HEK293 (cell line): ENCODE results near the gene PFDN5.
A peak's percentile ranks its signal among the peaks of the same experiment; 100 is the strongest.

Experiments used
- EGR2 ChIP-seq: fragments of 450-650 bp; formaldehyde crosslinking; IDR thresholded peaks from 2 replicates; pipeline ENCODE4 v1.5.1; 2016; ENCODE audit warnings: low read depth, missing biosample characterization, missing genetic modification characterization
- GLI2 ChIP-seq: fragments of 450-650 bp; formaldehyde crosslinking; IDR thresholded peaks from 2 replicates; pipeline ENCODE4; 2017; ENCODE audit warnings: missing biosample characterization, missing genetic modification characterization, low read depth, borderline replicate concordance
- REST ChIP-seq: fragments of 450-650 bp; formaldehyde crosslinking; IDR thresholded peaks from 2 replicates; pipeline ENCODE4 v1.5.1; 2016; ENCODE audit warnings: missing biosample characterization, missing genetic modification characterization
- SP2 ChIP-seq: fragments of 450-650 bp; formaldehyde crosslinking; IDR thresholded peaks from 2 replicates; pipeline ENCODE4 v1.5.1; 2016; ENCODE audit warnings: missing biosample characterization, missing genetic modification characterization
- TCF7L2 ChIP-seq: IDR thresholded peaks from 2 replicates; pipeline ENCODE4 v1.6.1; 2011; ENCODE audit warnings: low read depth, mild to moderate bottlenecking, inconsistent platforms, low read length, moderate library complexity, borderline replicate concordance
- WT1 ChIP-seq: fragments of 450-650 bp; formaldehyde crosslinking; IDR thresholded peaks from 2 replicates; pipeline ENCODE4 v1.5.1; 2016; ENCODE audit warnings: missing biosample characterization, missing genetic modification characterization
- ZBTB11 ChIP-seq: fragments of 450-650 bp; formaldehyde crosslinking; conservative IDR thresholded peaks from 2 replicates; pipeline ENCODE4 v1.5.1; 2016; ENCODE audit warnings: low read depth, missing biosample characterization, missing genetic modification characterization
- ZBTB48 ChIP-seq: fragments of 450-650 bp; formaldehyde crosslinking; IDR thresholded peaks from 2 replicates; pipeline ENCODE4 v1.5.1; 2016; ENCODE audit warnings: missing biosample characterization, missing genetic modification characterization
- ZEB2 ChIP-seq: fragments of 450-650 bp; formaldehyde crosslinking; IDR thresholded peaks from 2 replicates; pipeline ENCODE4 v1.5.1; 2016; ENCODE audit warnings: missing biosample characterization, missing genetic modification characterization
- ZNF114 ChIP-seq: fragments of 450-650 bp; formaldehyde crosslinking; IDR thresholded peaks from 2 replicates; pipeline ENCODE4 v1.5.0; 2017; ENCODE audit warnings: missing biosample characterization, missing genetic modification characterization
- ZNF140 ChIP-seq: fragments of 450-650 bp; formaldehyde crosslinking; IDR thresholded peaks from 2 replicates; pipeline ENCODE4 v1.5.1; 2016; ENCODE audit warnings: missing biosample characterization, missing genetic modification characterization
- ZNF155 ChIP-seq: fragments of 450-650 bp; formaldehyde crosslinking; IDR thresholded peaks from 2 replicates; pipeline ENCODE4 v1.5.1; 2016; ENCODE audit warnings: missing biosample characterization, missing genetic modification characterization
- ZNF335 ChIP-seq: fragments of 450-650 bp; formaldehyde crosslinking; conservative IDR thresholded peaks from 2 replicates; pipeline ENCODE4 v1.5.1; 2016; ENCODE audit warnings: missing biosample characterization, missing genetic modification characterization
- ZNF366 ChIP-seq: fragments of 450-650 bp; formaldehyde crosslinking; conservative IDR thresholded peaks from 2 replicates; pipeline ENCODE4 v1.5.1; 2016; ENCODE audit warnings: missing biosample characterization, missing genetic modification characterization
- ZNF37A ChIP-seq: fragments of 450-650 bp; IDR thresholded peaks from 2 replicates; pipeline ENCODE4 v1.5.1; 2018; ENCODE audit warnings: missing biosample characterization, missing genetic modification characterization
- ZNF426 ChIP-seq: fragments of 450-650 bp; formaldehyde crosslinking; IDR thresholded peaks from 2 replicates; pipeline ENCODE4 v1.5.1; 2017; ENCODE audit warnings: missing biosample characterization, missing genetic modification characterization, mild to moderate bottlenecking, inconsistent platforms, moderate library complexity
- ZNF518A ChIP-seq: fragments of 450-650 bp; formaldehyde crosslinking; conservative IDR thresholded peaks from 2 replicates; pipeline ENCODE4 v1.5.1; 2016; ENCODE audit warnings: low read depth, missing biosample characterization, missing genetic modification characterization
- ZNF544 ChIP-seq: fragments of 450-650 bp; formaldehyde crosslinking; IDR thresholded peaks from 2 replicates; pipeline ENCODE4 v1.5.0; 2017; ENCODE audit warnings: missing biosample characterization, missing genetic modification characterization
- ZNF558 ChIP-seq: fragments of 450-650 bp; formaldehyde crosslinking; IDR thresholded peaks from 2 replicates; pipeline ENCODE4 v1.5.1; 2016; ENCODE audit warnings: missing biosample characterization, missing genetic modification characterization
- ZNF596 ChIP-seq: fragments of 450-650 bp; IDR thresholded peaks from 2 replicates; pipeline ENCODE4 v1.5.0; 2018; ENCODE audit warnings: missing biosample characterization, mild to moderate bottlenecking, missing genetic modification characterization, moderate library complexity
- ZNF623 ChIP-seq: fragments of 450-650 bp; formaldehyde crosslinking; IDR thresholded peaks from 2 replicates; pipeline ENCODE4 v1.5.1; 2016; ENCODE audit warnings: missing biosample characterization, missing genetic modification characterization
- ZNF629 ChIP-seq: fragments of 450-650 bp; formaldehyde crosslinking; IDR thresholded peaks from 2 replicates; pipeline ENCODE4 v1.5.1; 2017; ENCODE audit warnings: missing biosample characterization, missing genetic modification characterization
- ZNF677 ChIP-seq: fragments of 450-650 bp; IDR thresholded peaks from 2 replicates; pipeline ENCODE4 v1.5.0; 2018; ENCODE audit warnings: missing biosample characterization, mild to moderate bottlenecking, missing genetic modification characterization, moderate library complexity
- ZNF776 ChIP-seq: fragments of 450-650 bp; formaldehyde crosslinking; IDR thresholded peaks from 2 replicates; pipeline ENCODE4 v1.5.0; 2017; ENCODE audit warnings: missing biosample characterization, missing genetic modification characterization, borderline replicate concordance
- ZSCAN30 ChIP-seq: fragments of 450-650 bp; IDR thresholded peaks from 2 replicates; pipeline ENCODE4 v1.5.1; 2018; ENCODE audit warnings: missing biosample characterization, mild to moderate bottlenecking, missing genetic modification characterization, moderate library complexity
- ZXDB ChIP-seq: fragments of 450-650 bp; formaldehyde crosslinking; IDR thresholded peaks from 2 replicates; pipeline ENCODE4 v1.5.1; 2016; ENCODE audit warnings: missing biosample characterization, missing genetic modification characterization

The PFDN5 gene

GRCh38 chr12:53324779-53325510 lies 29.6 kb downstream of the PFDN5 start (continued):
- 0 out of 2 replicates have a peak, but pooled peaks have one; percentile 9 for TF ChIP-seq REST (tag by site-specific recombination)
- peak; percentile 90 for TF ChIP-seq ZBTB11
- peak; percentile 14; the same call in 1 of the 2 replicates for TF ChIP-seq ZBTB48
- peak; percentile 84 for TF ChIP-seq ZXDB
- TF ChIP-seq GLI2 (tag by site-specific recombination), result no peak
- 0 out of 2 replicates have a peak, but pooled peaks have one; percentile 33 for TF ChIP-seq ZNF596 (tag by site-specific recombination)
- TF ChIP-seq ZNF426 (tag by site-specific recombination), result no peak
- TF ChIP-seq ZNF623 (tag by site-specific recombination), result no peak
- TF ChIP-seq WT1, result peak; percentile 81
- no peak for TF ChIP-seq ZNF366 (tag by site-specific recombination)
- TF ChIP-seq TCF7L2, result peak; percentile 94
- TF ChIP-seq ZNF776 (tag by site-specific recombination), result no peak
- peak; percentile 82 for TF ChIP-seq SP2
- TF ChIP-seq ZNF37A (tag by site-specific recombination), result 0 out of 2 replicates have a peak, but pooled peaks have one; percentile 22
- no peak for TF ChIP-seq ZNF544 (tag by site-specific recombination)
- no peak for TF ChIP-seq ZNF558 (tag by site-specific recombination)
- peak; percentile 97 for TF ChIP-seq ZEB2 (tag by site-specific recombination)
- TF ChIP-seq ZNF140 (tag by site-specific recombination), result no peak
- TF ChIP-seq ZNF518A, result 0 out of 2 replicates have a peak, but pooled peaks have one; percentile 7
- TF ChIP-seq ZNF114, result no peak
- TF ChIP-seq ZNF629 (tag by site-specific recombination), result peak; percentile 74
- TF ChIP-seq EGR2 (tag by site-specific recombination), result no peak
- peak; percentile 92 for TF ChIP-seq ZSCAN30 (tag by site-specific recombination)
- peak; percentile 88 for TF ChIP-seq ZNF335 (tag by site-specific recombination)
- TF ChIP-seq ZNF677 (tag by site-specific recombination), result no peak
- TF ChIP-seq ZNF155, result no peak
